Epithelial cell of esophagus (primary cell): ENCODE results near the gene CCL24.

Experiments used
- DNase-seq: peaks from one replicate; pipeline ENCODE4 v3.0.0; 2010; ENCODE audit warnings: low read depth
- H3K4me3 ChIP-seq: 2 replicates; pipeline ENCODE4 v1.5.1; 2011; ENCODE audit warnings: mild to moderate bottlenecking, low read length, control low read depth
- TF ChIP-seq, protein P1 (sequence below): IDR thresholded peaks from 2 replicates; pipeline ENCODE4 v1.5.1; 2011; ENCODE audit warnings: low read depth, mild to moderate bottlenecking, low read length, control low read depth, inconsistent platforms; ENCODE audit not compliant: insufficient read depth; ENCODE audit errors: missing control alignments

The CCL24 gene

DNA sequence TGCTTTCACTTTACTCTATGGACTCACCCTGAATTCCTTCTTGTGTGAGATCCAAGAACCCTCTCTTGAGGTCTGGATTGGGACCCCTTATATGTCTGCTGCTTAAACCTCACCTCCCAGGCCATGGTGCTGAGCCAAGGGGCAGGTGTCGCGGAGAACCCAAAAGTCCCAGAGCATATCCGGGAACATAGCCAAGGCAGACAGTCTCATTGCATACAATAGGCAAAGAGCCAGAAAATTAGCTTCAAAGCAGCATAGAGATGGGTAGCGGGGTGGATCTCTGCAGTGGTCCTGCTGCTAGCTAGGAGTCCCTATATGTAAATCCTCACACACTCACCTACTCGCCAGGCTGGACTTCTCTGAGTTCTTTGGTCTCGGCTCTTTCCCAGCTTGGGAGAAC lies 5.5 kb downstream of the CCL24 start:
- TF ChIP-seq, protein P1, sequence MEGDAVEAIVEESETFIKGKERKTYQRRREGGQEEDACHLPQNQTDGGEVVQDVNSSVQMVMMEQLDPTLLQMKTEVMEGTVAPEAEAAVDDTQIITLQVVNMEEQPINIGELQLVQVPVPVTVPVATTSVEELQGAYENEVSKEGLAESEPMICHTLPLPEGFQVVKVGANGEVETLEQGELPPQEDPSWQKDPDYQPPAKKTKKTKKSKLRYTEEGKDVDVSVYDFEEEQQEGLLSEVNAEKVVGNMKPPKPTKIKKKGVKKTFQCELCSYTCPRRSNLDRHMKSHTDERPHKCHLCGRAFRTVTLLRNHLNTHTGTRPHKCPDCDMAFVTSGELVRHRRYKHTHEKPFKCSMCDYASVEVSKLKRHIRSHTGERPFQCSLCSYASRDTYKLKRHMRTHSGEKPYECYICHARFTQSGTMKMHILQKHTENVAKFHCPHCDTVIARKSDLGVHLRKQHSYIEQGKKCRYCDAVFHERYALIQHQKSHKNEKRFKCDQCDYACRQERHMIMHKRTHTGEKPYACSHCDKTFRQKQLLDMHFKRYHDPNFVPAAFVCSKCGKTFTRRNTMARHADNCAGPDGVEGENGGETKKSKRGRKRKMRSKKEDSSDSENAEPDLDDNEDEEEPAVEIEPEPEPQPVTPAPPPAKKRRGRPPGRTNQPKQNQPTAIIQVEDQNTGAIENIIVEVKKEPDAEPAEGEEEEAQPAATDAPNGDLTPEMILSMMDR: no peak
- DNase-seq: no peak
- no peak overlapping the region for H3K4me3 ChIP-seq

DNA sequence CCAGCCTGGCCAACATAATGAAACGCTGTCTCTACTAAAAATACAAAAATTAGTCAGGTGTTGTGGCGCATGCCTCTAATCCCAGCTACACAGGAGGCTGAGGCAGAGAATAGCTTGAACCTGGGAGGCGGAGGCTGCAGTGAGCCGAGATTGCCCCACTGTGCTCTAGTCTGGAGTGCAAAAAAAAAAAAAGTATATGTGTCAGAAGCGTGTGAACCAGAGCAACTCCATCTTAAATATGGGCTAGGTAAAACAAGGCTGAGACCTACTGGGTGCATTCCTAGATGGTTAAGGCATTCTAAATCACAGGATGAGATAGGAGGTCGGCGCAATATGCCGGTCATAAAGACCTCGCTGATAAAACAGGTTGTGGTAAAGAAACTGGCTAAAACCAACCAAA lies 6.2 kb downstream of the CCL24 start:
- H3K4me3 ChIP-seq: no peak overlapping the region
- TF ChIP-seq, protein P1: no peak
- DNase-seq: no peak

DNA sequence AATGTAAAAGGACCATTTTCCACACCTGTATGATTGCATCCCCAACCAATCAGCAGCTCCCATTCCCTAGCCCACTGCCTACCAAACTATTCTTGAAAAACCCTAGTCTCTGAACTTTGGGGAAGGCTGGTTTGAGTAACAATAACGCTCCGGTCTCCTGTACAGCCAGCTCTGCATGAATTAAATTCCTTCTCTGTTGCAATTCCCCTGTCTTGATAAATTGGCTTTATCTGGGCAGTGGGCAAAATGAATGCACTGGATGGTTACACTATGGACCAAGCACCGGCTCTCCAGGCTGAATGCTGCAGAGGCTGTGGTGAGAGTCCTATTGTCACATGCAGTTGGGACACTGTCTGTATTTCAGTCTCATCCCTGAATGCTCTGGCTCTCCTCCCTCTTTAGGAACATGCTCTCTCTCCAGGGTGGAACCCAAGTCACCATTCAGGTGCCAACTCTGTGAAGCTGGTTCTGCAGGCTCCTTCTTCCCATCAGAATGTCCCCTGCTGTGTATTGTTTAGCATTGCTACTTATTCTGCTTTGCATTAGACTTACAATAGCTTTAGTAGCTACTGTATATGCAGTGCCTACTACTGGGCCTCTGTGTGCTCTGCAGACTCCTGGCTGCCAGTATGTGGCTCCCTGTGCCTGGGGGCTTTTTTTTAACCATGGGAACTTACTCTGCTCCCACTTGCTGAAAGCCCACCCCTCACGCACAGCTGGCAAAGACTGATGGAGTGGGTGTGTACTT lies 6.9 kb downstream of the CCL24 start:
- DNase-seq: no peak
- TF ChIP-seq, protein P1: no peak

DNA sequence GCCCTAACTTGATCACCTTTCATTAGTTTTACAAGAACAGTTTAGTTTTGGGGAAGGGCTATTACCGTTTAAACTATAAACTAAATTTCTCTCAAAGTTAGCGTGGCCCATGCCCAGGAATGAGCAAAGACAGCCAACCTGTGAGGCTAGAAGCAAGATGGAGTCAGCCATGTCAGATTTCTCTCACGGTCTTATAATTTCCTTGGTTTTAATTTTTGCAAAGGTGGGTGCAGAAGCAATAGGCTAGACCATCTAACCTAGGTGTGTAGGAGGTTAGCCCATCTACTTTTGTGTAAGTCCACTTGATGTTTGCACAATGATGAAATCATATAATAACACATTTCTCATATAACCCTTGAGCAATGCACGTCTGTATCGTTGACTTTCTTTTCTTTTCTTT lies 8.9 kb downstream of the CCL24 start:
- no peak overlapping the region for H3K4me3 ChIP-seq
- TF ChIP-seq, protein P1: no peak
- no peak for DNase-seq

More for the DNA sequence above, 6.9 kb downstream of the CCL24 start:
- no peak overlapping the region for H3K4me3 ChIP-seq

DNA sequence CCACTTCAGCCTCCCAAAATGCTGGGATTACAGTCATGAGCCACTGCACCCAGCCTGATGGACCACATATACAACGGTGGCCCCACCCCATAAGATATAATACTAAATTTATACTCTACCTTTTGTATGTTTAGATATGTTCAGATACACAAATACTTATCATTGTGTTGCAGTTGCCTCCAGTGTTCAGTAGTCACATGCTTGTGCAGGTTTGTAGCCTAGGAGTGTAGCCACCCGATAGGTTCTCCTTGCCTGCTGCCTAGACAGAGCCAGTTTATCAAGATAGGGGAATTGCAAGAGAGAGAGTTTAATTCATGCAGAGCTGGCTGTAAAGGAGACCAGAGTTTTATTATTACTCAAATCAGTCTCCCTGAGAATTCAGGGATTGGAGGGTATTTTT lies 9.6 kb downstream of the CCL24 start:
- DNase-seq: no peak
- no peak overlapping the region for H3K4me3 ChIP-seq
- TF ChIP-seq, protein P1: no peak

DNA sequence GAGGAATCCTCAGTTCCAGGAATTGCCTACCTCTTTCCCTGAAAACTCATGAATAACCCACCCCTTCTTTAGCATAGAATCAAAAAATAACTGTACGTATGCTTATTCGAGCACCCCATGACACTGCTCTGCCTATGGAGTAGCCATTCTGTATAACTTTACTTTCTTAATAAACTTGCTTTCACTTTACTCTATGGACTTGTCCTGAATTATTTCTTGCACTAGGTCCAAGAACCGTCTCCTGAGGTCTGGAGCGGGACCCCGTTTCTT lies 11.1 kb downstream of the CCL24 start:
- TF ChIP-seq, protein P1: no peak
- DNase-seq: no peak

DNA sequence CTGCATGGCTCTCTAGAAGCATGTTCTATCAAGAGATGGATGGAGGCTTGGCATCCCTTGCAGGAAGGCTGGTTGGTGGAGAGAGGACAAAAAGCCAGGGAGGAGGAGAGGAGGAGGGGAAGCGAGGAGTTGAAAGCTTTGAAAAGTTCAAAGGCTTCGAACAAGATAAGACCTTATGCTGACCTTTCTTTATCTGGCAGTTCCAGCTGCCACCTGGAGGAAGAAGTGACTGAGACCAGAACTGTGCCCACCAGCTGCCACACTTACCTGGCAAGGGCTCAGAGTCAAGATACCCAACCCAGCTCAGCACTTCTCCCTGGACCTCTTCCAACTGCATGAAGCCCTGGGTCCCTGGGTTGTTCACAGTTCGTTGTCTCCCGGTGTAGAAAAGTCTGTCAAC lies 14.8 kb downstream of the CCL24 start:
- TF ChIP-seq, protein P1: no peak
- no peak for DNase-seq
- no peak overlapping the region for H3K4me3 ChIP-seq

More for the DNA sequence above, 11.1 kb downstream of the CCL24 start:
- H3K4me3 ChIP-seq: no peak overlapping the region
